Gastroesophageal sphincter (tissue), 4 donors: Measurements from ENCODE around the gene GSTM3. TPM values are rescaled to one million over a fixed set of nuclear protein-coding genes. Genes with fewer than 3 reads are reported as not detected.
"Not testable (repeated sequence)": the region's sequence is repeated elsewhere in the genome, so short reads cannot be mapped to it uniquely, and the experiment has no call there.

Experiments
- ATAC-seq: fragments of 150-250 bp; one replicate; pipeline ENCODE4 v1.9.1; 2016; ENCODE audit warnings: mild to moderate bottlenecking, moderate library complexity
- H3K27ac ChIP-seq, 4 donors: fragments of 200-600 bp; sonication (generic) in 3 of 4; 1 replicate in 3 of 4; 2 replicates in 1 of 4; pipeline ENCODE4 v1.5.1; 2016 to 2019
- H3K27me3 ChIP-seq: fragments of 200-600 bp; sonication (generic); one replicate; pipeline ENCODE4 v1.5.1; 2019
- H3K36me3 ChIP-seq, 2 donors: fragments of 200-600 bp; sonication (generic); one replicate each; pipeline ENCODE4 v1.5.1; 2019; ENCODE audit warnings: control low read depth in 1 of 2
- H3K4me1 ChIP-seq, 3 donors: fragments of 200-600 bp; sonication (generic); 1 replicate in 2 of 3; 2 replicates in 1 of 3; pipeline ENCODE4 v1.5.1; 2016 to 2019; ENCODE audit warnings: control low read depth in 2 of 3
- H3K4me3 ChIP-seq, 2 donors: fragments of 200-600 bp; sonication (generic); one replicate each; pipeline ENCODE4 v1.5.1; 2019; ENCODE audit warnings: mild to moderate bottlenecking in 1 of 2, moderate library complexity in 1 of 2
- H3K9me3 ChIP-seq, 3 donors: fragments of 200-600 bp; sonication (generic); one replicate each; pipeline ENCODE4 v1.5.1; 2017 to 2019; ENCODE audit warnings: control low read depth in 2 of 3
- EP300 ChIP-seq: sonication (generic); formaldehyde crosslinking; IDR thresholded peaks from one replicate; pipeline ENCODE4 v1.6.1; 2017; ENCODE audit warnings: antibody characterized with exemption, mild to moderate bottlenecking
- POLR2A ChIP-seq, 2 donors: fragments of 450-650 bp; IDR thresholded peaks; one replicate each; pipeline ENCODE4 v1.6.1; 2017; ENCODE audit warnings: antibody characterized with exemption in 2 of 2, mild to moderate bottlenecking in 2 of 2, moderate library complexity in 1 of 2
- POLR2AphosphoS5 ChIP-seq: sonication (generic); formaldehyde crosslinking; IDR thresholded peaks from one replicate; pipeline ENCODE4 v1.6.1; 2017; ENCODE audit warnings: antibody characterized with exemption
- WGBS, 2 donors: methylation state at CpG; one replicate each; pipeline ENCODE4 v1.1.5; 2018; ENCODE audit warnings: low coverage in 1 of 2; 5-methylcytosine and 5-hydroxymethylcytosine counted together
- total RNA-seq, 4 donors: library from RNA; depleted of rRNA; stranded (reverse); fragments of >200 nt; gene quantifications; one replicate each; pipeline ENCODE4 v1.1.0, GENCODE V29; 2016
- TF ChIP-seq, protein P1 (sequence below), 4 experiments: fragments of 200-600 bp in 2 of 4; fragments of 450-650 bp in 2 of 4; sonication (generic) in 1 of 4; IDR thresholded peaks; one replicate each; pipeline ENCODE4 v1.5.1; 2017 to 2019; ENCODE audit warnings: antibody characterized with exemption in 4 of 4, mild to moderate bottlenecking in 2 of 4, moderate library complexity in 2 of 4

GSTM3 gene
- total RNA-seq, 4 donors from 2014 or later: 70.1 to 90.9 (median 80.1) TPM

DNA sequence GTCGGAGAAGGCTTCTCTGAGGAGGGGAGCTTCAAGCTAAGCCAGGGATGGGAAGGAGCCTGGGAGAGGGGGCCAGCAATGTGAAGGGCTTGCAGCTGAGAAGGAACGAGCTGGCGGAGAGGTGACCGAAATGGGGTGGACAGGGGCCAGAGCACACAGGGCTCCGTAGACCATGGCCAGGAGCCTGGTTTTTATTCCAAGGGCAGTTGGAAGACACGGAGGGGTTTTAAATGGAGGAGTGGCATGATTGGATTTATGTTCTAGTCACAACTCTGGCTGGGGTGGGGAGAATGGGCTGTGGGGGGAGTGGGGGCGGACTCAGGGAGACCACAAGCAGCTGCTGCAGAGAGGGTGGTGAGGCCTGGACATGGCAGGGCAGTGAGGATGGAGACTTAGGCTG, 28.0 kb upstream of the GSTM3 start:
- Histone ChIP-seq H3K9me3 (no peaks in the 10 kb centered on the region), H3K4me1 (peaks cover 0 to 6% (median 0%) of the 10 kb centered on the region in 3 donors), H3K27me3 (no peaks in the 10 kb centered on the region), H3K27ac (no peak overlapping the region), H3K36me3 (no peaks in the 10 kb centered on the region), H3K4me3 (no peak overlapping the region)
- 53 to 81% methylated on average over 3 to 7 of the region's 7 CpGs for WGBS, 2 donors
- no peak for TF ChIP-seq POLR2A (IDR thresholded peaks at IDR 0.05)
- no peak for TF ChIP-seq POLR2AphosphoS5
- TF ChIP-seq, protein P1, sequence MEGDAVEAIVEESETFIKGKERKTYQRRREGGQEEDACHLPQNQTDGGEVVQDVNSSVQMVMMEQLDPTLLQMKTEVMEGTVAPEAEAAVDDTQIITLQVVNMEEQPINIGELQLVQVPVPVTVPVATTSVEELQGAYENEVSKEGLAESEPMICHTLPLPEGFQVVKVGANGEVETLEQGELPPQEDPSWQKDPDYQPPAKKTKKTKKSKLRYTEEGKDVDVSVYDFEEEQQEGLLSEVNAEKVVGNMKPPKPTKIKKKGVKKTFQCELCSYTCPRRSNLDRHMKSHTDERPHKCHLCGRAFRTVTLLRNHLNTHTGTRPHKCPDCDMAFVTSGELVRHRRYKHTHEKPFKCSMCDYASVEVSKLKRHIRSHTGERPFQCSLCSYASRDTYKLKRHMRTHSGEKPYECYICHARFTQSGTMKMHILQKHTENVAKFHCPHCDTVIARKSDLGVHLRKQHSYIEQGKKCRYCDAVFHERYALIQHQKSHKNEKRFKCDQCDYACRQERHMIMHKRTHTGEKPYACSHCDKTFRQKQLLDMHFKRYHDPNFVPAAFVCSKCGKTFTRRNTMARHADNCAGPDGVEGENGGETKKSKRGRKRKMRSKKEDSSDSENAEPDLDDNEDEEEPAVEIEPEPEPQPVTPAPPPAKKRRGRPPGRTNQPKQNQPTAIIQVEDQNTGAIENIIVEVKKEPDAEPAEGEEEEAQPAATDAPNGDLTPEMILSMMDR (IDR thresholded peaks at IDR 0.05): no peak
- TF ChIP-seq EP300: no peak
- no peak for ATAC-seq

- TF ChIP-seq EP300: no peak
- TF ChIP-seq POLR2A (IDR thresholded peaks at IDR 0.05): no peak
- no peak for TF ChIP-seq POLR2AphosphoS5
- TF ChIP-seq, protein P1 (IDR thresholded peaks at IDR 0.05): no peak
- Histone ChIP-seq H3K27me3 (no peaks in the 10 kb centered on the region), H3K9me3 (no peaks in the 10 kb centered on the region), H3K36me3 (no peaks in the 10 kb centered on the region), H3K4me1 (peaks cover 0 to under 1% (median 0%) of the 10 kb centered on the region in 3 donors), H3K4me3 (no peak overlapping the region), H3K27ac (no peak overlapping the region)
- no peak for ATAC-seq
- whole genome bisulfite sequencing, 2 donors: no CpG with 5 or more reads among the region's 2 CpGs
Observed at GRCh38 chr1:109768335-109768650, 27.5 kb upstream of the GSTM3 start.

DNA sequence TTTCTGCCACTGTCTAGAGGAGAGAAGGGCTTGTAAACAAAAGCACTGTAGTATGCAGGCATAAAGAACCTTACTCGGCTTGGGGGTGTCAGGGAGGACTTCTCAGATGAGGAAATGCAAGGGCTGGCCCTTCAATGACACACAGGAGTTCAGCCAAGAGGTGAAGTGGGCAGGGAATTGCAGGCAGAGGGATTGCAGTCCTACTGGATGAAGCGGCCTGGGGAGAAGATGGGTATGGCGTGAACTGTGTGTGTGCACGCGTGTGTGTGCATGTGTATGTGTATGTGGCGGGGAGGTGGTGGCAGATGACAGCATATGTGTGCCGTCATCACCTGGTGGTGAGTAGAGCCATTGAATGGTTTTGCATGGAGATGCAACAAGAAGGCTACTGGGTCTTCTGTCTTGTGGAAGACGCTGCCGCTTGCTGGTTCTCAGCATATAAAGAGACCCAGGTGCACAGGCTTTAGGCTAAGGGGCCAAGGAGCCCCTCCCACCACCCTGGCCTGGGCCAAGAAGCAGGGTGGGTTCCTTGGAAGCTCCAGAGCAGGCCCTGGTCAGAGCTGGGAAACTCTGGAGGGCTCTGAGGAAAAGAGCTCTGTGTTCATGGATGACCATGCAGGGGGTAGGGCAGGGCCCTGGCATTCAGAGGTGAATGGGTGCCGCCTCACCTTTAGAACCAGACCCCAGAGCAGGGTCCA, 26.9 kb upstream of the GSTM3 start:
- H3K4me1 ChIP-seq: no peaks in the 10 kb centered on the region
- no peaks in the 10 kb centered on the region for H3K27me3 ChIP-seq
- WGBS, 2 donors: 92 to 100% methylated on average over 3 to 8 of the region's 10 CpGs
- no peaks in the 10 kb centered on the region for H3K36me3 ChIP-seq
- H3K9me3 ChIP-seq: no peaks in the 10 kb centered on the region
- H3K27ac ChIP-seq: no peak overlapping the region
- no peak overlapping the region for H3K4me3 ChIP-seq
- TF ChIP-seq, protein P1 (IDR thresholded peaks at IDR 0.05): no peak
- TF ChIP-seq EP300: no peak
- TF ChIP-seq POLR2AphosphoS5: no peak
- no peak for TF ChIP-seq POLR2A (IDR thresholded peaks at IDR 0.05)
- no peak for ATAC-seq

- H3K27me3 ChIP-seq, H3K4me1 ChIP-seq, H3K36me3 ChIP-seq, H3K4me3 ChIP-seq, H3K9me3 ChIP-seq, ATAC-seq, H3K27ac ChIP-seq: not testable (repeated sequence)
- WGBS, 2 donors: 78% methylated on average over 8 to 14 of the region's 17 CpGs
Observed at GRCh38 chr1:109766991-109767636, 26.3 kb upstream of the GSTM3 start.

DNA sequence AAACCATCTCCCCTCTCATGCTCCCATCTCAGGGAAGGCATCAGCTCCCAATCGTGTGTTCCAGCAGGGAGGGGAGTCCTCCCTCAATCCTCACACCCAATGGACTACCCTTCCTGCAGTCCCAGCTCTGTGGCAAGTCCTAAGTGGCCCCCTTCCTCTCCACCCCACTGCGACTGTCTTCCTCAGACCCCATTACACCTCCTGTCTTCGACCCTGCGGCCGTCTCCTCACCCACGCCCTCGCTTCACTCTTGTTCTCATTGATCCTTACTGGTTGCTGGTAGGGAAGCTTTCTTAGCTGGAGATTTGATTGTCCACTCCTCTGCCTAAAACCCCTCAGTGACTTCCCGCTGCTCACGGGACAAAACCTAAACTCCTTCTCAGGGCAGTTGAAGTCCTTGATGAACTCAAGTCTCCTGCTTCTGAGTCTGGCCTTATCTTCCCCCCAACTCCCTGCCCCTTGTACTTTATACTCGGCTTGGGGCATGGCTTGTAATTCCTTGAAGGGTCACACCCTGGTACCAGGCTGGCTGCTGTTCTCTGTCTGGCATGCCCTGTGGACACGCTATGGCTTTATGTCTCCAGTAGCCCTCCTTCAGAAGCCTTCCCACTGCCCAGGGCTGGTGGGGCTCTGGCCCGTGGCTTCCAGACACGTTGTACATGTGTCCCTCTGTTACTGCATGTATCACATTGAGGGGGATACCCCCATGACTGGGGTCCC, 25.2 kb upstream of the GSTM3 start:
- Histone ChIP-seq H3K27ac (no peak overlapping the region), H3K4me3 (no peak overlapping the region), H3K27me3 (no peaks in the 10 kb centered on the region), H3K36me3 (no peaks in the 10 kb centered on the region), H3K9me3 (no peaks in the 10 kb centered on the region), H3K4me1 (no peaks in the 10 kb centered on the region)
- no peak for TF ChIP-seq EP300
- TF ChIP-seq POLR2AphosphoS5: no peak
- TF ChIP-seq, protein P1 (IDR thresholded peaks at IDR 0.05): no peak
- no peak for ATAC-seq
- WGBS, 2 donors: 64 to 78% methylated on average over 2 to 13 of the region's 13 CpGs
